ENCODE results near the gene HEPH.
"Not testable (repeated sequence)": the region's sequence is repeated elsewhere in the genome, so short reads cannot be mapped to it uniquely, and the experiment has no call there.

HEPH gene

DNA sequence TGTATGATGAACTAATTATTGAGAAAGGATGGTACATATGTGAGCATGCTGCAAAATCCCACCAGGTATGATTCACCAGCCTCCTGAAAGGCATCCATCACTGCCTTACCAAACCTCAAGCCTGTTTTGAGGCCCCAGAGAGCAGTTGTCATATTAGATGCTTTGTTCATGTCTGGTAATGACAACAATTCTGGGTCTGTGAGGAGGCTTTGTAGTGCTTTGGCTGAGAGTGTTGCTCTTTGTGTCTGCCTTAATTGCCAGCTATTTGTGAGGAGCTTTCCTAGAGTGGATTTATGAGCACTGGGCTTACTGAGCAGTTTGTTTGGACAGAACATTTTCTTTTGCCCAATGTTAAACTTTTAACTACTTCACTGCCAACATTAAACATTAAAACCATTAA lies 69.2 kb downstream of the HEPH start:
- DNase-seq = no peak

DNA sequence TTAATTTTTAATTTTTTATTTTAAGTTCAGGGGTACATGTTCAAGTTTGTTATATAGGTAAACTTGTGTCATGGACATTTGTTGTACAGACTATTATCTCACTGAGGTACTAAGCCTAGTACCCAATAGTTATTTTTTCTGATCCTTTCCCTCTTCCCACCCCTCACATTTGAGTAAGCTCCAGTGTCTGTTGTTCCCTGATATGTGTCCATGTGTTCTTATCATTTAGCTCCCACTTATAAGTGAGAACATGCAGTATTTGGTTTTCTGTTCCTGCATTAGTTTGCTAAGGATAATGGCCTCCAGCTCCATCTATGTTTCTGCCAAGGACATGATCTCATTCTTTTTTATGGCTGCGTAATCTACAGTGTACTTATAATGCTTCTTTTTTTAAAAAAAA lies 69.9 kb downstream of the HEPH start:
- not testable (repeated sequence) for DNase-seq

- no peak for DNase-seq
Observed at GRCh38 chrX:66255359-66255967, 91.4 kb downstream of the HEPH start.

GRCh38 chrX:66262807-66263206 lies 98.8 kb downstream of the HEPH start:
- no peak for DNase-seq
